Body of pancreas (tissue), 4 donors: ENCODE data around the gene F2R.
"Not testable (repeated sequence)": the region's sequence is repeated elsewhere in the genome, so short reads cannot be mapped to it uniquely, and the experiment has no call there.

Source experiments
- CTCF ChIP-seq, 7 experiments: fragments of 450-650 bp in 4 of 7; fragments of 200-600 bp in 3 of 7; sonication (generic) in 3 of 7; IDR thresholded peaks; one replicate each; pipeline ENCODE4 v1.5.1; 2016 to 2019; ENCODE audit warnings: antibody characterized with exemption in 7 of 7
- POLR2A ChIP-seq, 3 donors: fragments of 450-650 bp; IDR thresholded peaks; one replicate each; pipeline ENCODE4 v1.6.1; 2016; ENCODE audit warnings: antibody characterized with exemption in 3 of 3, mild to moderate bottlenecking in 2 of 3

GRCh38 chr5:76761118-76761517, 45.2 kb downstream of the F2R start:
- not testable (repeated sequence) for TF ChIP-seq CTCF, POLR2A (IDR thresholded peaks at IDR 0.05)
